NOMO-1 treated with DMSO at 0.1 percent for 48 hours (cell line): Measurements from ENCODE around the gene NDST1.
"Not testable (repeated sequence)": the region's sequence is repeated elsewhere in the genome, so short reads cannot be mapped to it uniquely, and the experiment has no call there.

Experiments used
- DNase-seq: peaks from one replicate; lab custom pipeline; 2025; ENCODE audit not compliant: unreplicated experiment; lab: John Stamatoyannopoulos, UW

Gene NDST1

GRCh38 chr5:150507474-150508276, at the start of gene NDST1:
NDST1 (plus strand) TSS chr5:150508131; CDS start chr5:150521255, 13,124 bp downstream.
- no peak for DNase-seq

GRCh38 chr5:150458802-150459557, 49.0 kb upstream of the NDST1 start:
- peak; percentile 53 for DNase-seq

GRCh38 chr5:150460781-150461180, 47.1 kb upstream of the NDST1 start:
- no peak for DNase-seq

GRCh38 chr5:150461231-150461630, 46.7 kb upstream of the NDST1 start:
- DNase-seq: peak; percentile 39

GRCh38 chr5:150464554-150465012, 43.3 kb upstream of the NDST1 start:
- no peak for DNase-seq

- DNase-seq: no peak
Observed at GRCh38 chr5:150465927-150466326, 42.0 kb upstream of the NDST1 start.

- DNase-seq: no peak
Observed at GRCh38 chr5:150468206-150468605, 39.7 kb upstream of the NDST1 start.

- DNase-seq: no peak
Observed at GRCh38 chr5:150469718-150470469, 38.0 kb upstream of the NDST1 start.

- no peak for DNase-seq
Observed at GRCh38 chr5:150473673-150474358, 34.1 kb upstream of the NDST1 start.

GRCh38 chr5:150476568-150476967, 31.4 kb upstream of the NDST1 start:
- not testable (repeated sequence) for DNase-seq

GRCh38 chr5:150479416-150479815, 28.5 kb upstream of the NDST1 start:
- no peak for DNase-seq

GRCh38 chr5:150481708-150481965, 26.3 kb upstream of the NDST1 start:
- no peak for DNase-seq

GRCh38 chr5:150481972-150482406, 25.9 kb upstream of the NDST1 start:
- DNase-seq: no peak

- no peak for DNase-seq
Observed at GRCh38 chr5:150484964-150485692, 22.8 kb upstream of the NDST1 start.

GRCh38 chr5:150485693-150486401, 22.1 kb upstream of the NDST1 start:
- no peak for DNase-seq

GRCh38 chr5:150486402-150487198, 21.3 kb upstream of the NDST1 start:
- peak; percentile 32 for DNase-seq

GRCh38 chr5:150487199-150488061, 20.5 kb upstream of the NDST1 start:
- peak; percentile 72 for DNase-seq
